Lower lobe of right lung (tissue), 2 donors: ENCODE data around the gene SMIM23. TPM values are rescaled to one million over a fixed set of nuclear protein-coding genes. Genes with fewer than 3 reads are reported as not detected.

ENCODE experiments used
- ATAC-seq, 2 donors: fragments of 200-7000 bp; cut with Tn5 transposase; one replicate each; pipeline ENCODE4 v1.9.1; 2020 to 2022; ENCODE audit warnings: mild to moderate bottlenecking in 2 of 2, moderate library complexity in 2 of 2
- DNase-seq: peaks from one replicate; pipeline ENCODE4 v3.0.0-alpha.2; 2020
- H3K27ac ChIP-seq: fragments of 200-600 bp; one replicate; pipeline ENCODE4 v1.8.0; 2022
- H3K27me3 ChIP-seq: fragments of 200-600 bp; one replicate; pipeline ENCODE4 v1.8.0; 2022; ENCODE audit warnings: low read depth
- H3K36me3 ChIP-seq: fragments of 200-600 bp; one replicate; pipeline ENCODE4 v1.8.0; 2022; ENCODE audit warnings: mild to moderate bottlenecking
- H3K4me1 ChIP-seq: fragments of 200-600 bp; one replicate; pipeline ENCODE4 v1.8.0; 2022
- H3K4me3 ChIP-seq: fragments of 200-600 bp; one replicate; pipeline ENCODE4 v1.8.0; 2022; ENCODE audit warnings: mild to moderate bottlenecking
- H3K9me3 ChIP-seq: fragments of 200-600 bp; one replicate; pipeline ENCODE4 v1.8.0; 2022
- CTCF ChIP-seq: fragments of 200-600 bp; IDR thresholded peaks from one replicate; pipeline ENCODE4 v1.8.0; 2022; ENCODE audit warnings: antibody characterized with exemption, mild to moderate bottlenecking
- intact Hi-C: fragments of 100-400 bp; cut with DNase I; formaldehyde crosslinking; loops from one replicate; pipeline ENCODE4 v1.11.0; 2022
- total RNA-seq: library from RNA; stranded (reverse); fragmentation: NEBNext Ultra II Directional; extraction: Animal tissue kit (Norgen Biotek cat#: 25700); gene quantifications from one replicate; pipeline ENCODE4 v1.2.1, GENCODE V29; 2021
- donor health status: DM: no; HTN: yes; CAD: no; lungs with severe emphysema.

The SMIM23 gene
- total RNA-seq, 1 donor from 2014 or later, result not detected

DNA sequence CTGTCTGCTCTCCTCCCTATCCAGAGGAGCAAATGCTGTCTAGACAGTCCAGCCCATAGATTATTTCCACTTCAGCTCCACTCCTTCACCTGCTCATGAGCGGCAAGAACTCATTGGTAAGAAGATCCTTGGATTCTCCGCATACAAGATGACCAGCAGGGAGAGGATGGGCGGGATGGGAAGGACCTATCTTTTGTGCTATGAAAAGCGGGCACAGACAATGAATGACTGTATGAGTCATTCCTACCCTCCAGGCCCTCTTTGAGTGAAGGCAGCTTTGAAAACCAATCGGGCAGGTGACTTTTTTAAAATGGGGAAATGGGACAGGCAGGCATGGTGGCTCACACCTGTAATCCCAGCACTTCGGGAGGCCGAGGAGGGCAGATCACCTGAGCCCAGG is 49.4 kb downstream of the SMIM23 start:
- no peaks in the 10 kb centered on the region for H3K9me3 ChIP-seq
- TF ChIP-seq CTCF, result no peak
- H3K4me1 ChIP-seq, result no peaks in the 10 kb centered on the region
- DNase-seq, result no peak
- no peak overlapping the region for H3K27ac ChIP-seq
- H3K36me3 ChIP-seq, result no peaks in the 10 kb centered on the region
- H3K4me3 ChIP-seq, result no peak overlapping the region
- intact Hi-C loops, result no loop called here
- no peaks in the 10 kb centered on the region for H3K27me3 ChIP-seq
- no peak for ATAC-seq

GRCh38 chr5:171837522-171837921 is 51.9 kb downstream of the SMIM23 start:
- intact Hi-C loops, result no loop called here
- H3K4me3 ChIP-seq, result no peak overlapping the region
- DNase-seq (no peak), ATAC-seq (no peak)
- TF ChIP-seq CTCF, result no peak
- no peaks in the 10 kb centered on the region for H3K9me3 ChIP-seq
- no peak overlapping the region for H3K27ac ChIP-seq
- no peaks in the 10 kb centered on the region for H3K4me1 ChIP-seq
- no peaks in the 10 kb centered on the region for H3K36me3 ChIP-seq
- no peaks in the 10 kb centered on the region for H3K27me3 ChIP-seq

- ATAC-seq (no peak), DNase-seq (no peak)
- Histone ChIP-seq H3K27ac (no peak overlapping the region), H3K27me3 (no peaks in the 10 kb centered on the region), H3K9me3 (no peaks in the 10 kb centered on the region), H3K4me3 (no peak overlapping the region), H3K36me3 (no peaks in the 10 kb centered on the region), H3K4me1 (no peaks in the 10 kb centered on the region)
- TF ChIP-seq CTCF, result no peak
- intact Hi-C loops, result no loop called here
Observed at GRCh38 chr5:171838066-171838465, 52.4 kb downstream of the SMIM23 start.

- H3K27ac ChIP-seq, result no peak overlapping the region
- H3K9me3 ChIP-seq, result no peaks in the 10 kb centered on the region
- no peak for TF ChIP-seq CTCF
- no peaks in the 10 kb centered on the region for H3K4me1 ChIP-seq
- ATAC-seq, result no peak
- no peaks in the 10 kb centered on the region for H3K36me3 ChIP-seq
- DNase-seq, result no peak
- intact Hi-C loops, result no loop called here
- no peaks in the 10 kb centered on the region for H3K27me3 ChIP-seq
- no peak overlapping the region for H3K4me3 ChIP-seq
Observed at GRCh38 chr5:171839112-171839511, 53.5 kb downstream of the SMIM23 start.

GRCh38 chr5:171840066-171840465 is 54.4 kb downstream of the SMIM23 start:
- Histone ChIP-seq H3K4me1 (no peaks in the 10 kb centered on the region), H3K36me3 (no peaks in the 10 kb centered on the region), H3K27me3 (no peaks in the 10 kb centered on the region), H3K4me3 (no peak overlapping the region), H3K27ac (no peak overlapping the region), H3K9me3 (no peaks in the 10 kb centered on the region)
- ATAC-seq (no peak), DNase-seq (no peak)
- intact Hi-C loops, result no loop called here
- no peak for TF ChIP-seq CTCF

Other genes with a start within 250 kb of the SMIM23 start
- gene FBXW11, start 220.8 kb downstream of the SMIM23 start, total RNA-seq, result 52.8 TPM